LNCAP (cell line): ENCODE data around the gene GRM1.

Source experiments
- TF ChIP-seq, protein P1 (sequence below): fragments of 450-650 bp; IDR thresholded peaks from 2 replicates; pipeline ENCODE4 v1.5.1; 2017; ENCODE audit warnings: mild to moderate bottlenecking

The GRM1 gene

GRCh38 chr6:146423452-146423851 is 394.6 kb downstream of the GRM1 start:
- TF ChIP-seq, protein P1, sequence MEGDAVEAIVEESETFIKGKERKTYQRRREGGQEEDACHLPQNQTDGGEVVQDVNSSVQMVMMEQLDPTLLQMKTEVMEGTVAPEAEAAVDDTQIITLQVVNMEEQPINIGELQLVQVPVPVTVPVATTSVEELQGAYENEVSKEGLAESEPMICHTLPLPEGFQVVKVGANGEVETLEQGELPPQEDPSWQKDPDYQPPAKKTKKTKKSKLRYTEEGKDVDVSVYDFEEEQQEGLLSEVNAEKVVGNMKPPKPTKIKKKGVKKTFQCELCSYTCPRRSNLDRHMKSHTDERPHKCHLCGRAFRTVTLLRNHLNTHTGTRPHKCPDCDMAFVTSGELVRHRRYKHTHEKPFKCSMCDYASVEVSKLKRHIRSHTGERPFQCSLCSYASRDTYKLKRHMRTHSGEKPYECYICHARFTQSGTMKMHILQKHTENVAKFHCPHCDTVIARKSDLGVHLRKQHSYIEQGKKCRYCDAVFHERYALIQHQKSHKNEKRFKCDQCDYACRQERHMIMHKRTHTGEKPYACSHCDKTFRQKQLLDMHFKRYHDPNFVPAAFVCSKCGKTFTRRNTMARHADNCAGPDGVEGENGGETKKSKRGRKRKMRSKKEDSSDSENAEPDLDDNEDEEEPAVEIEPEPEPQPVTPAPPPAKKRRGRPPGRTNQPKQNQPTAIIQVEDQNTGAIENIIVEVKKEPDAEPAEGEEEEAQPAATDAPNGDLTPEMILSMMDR: no peak

GRCh38 chr6:146426516-146426915 is 397.7 kb downstream of the GRM1 start:
- TF ChIP-seq, protein P1: no peak

GRCh38 chr6:146429831-146430230 is 401.0 kb downstream of the GRM1 start:
- TF ChIP-seq, protein P1: no peak

GRCh38 chr6:146433881-146434731 is 405.2 kb downstream of the GRM1 start:
- TF ChIP-seq, protein P1: no peak

GRCh38 chr6:146434732-146435390 is 406.0 kb downstream of the GRM1 start:
- TF ChIP-seq, protein P1: no peak

DNA sequence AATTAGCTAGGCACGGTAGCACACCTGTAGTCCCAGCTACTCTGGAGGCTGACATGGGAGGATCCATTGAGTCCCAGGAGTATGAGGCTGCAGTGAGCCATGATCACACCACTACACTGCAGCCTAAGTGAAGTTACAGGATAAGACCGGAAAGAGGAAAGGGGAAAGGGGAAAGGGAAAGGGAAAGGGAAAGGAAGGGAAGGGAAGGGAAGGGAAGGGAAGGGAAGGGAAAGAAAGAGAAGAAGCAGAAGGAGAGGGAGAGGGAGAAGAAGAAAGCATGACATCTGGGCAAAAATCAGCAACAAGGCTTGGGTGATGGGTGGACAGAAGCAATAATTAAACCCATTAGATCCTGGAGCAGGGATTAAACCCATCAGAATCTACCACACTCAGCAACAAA is 413.0 kb downstream of the GRM1 start:
- TF ChIP-seq, protein P1: no peak

DNA sequence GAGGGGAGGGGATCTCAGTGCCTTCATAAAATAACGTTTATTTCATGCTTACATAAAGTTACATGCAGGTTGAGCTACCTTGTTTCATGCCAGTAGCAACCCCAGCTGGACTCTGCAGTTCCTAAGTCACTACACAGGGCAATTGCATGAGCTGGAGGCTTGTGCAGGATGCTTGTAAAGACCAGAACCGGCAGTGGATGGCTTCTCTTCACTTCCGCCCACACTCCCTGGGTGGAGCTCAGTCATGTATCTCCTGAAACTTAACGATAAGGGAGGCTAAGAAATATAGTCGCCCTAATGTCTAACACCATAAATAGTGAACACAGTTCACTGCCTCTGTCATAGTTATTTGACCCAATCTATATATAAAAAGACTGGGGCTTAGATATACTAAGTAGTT is 415.3 kb downstream of the GRM1 start:
- TF ChIP-seq, protein P1: no peak
